AG08396 (cell line): ENCODE results near the gene MPV17L2.

ENCODE experiments used
- DNase-seq: peaks from one replicate; pipeline ENCODE4 v3.0.0; 2012; ENCODE audit warnings: low spot score, mixed read lengths

The MPV17L2 gene

GRCh38 chr19:18218600-18218999, 25.6 kb downstream of the MPV17L2 start:
- no peak for DNase-seq

GRCh38 chr19:18219911-18220631, 27.1 kb downstream of the MPV17L2 start:
- DNase-seq, result no peak

DNA sequence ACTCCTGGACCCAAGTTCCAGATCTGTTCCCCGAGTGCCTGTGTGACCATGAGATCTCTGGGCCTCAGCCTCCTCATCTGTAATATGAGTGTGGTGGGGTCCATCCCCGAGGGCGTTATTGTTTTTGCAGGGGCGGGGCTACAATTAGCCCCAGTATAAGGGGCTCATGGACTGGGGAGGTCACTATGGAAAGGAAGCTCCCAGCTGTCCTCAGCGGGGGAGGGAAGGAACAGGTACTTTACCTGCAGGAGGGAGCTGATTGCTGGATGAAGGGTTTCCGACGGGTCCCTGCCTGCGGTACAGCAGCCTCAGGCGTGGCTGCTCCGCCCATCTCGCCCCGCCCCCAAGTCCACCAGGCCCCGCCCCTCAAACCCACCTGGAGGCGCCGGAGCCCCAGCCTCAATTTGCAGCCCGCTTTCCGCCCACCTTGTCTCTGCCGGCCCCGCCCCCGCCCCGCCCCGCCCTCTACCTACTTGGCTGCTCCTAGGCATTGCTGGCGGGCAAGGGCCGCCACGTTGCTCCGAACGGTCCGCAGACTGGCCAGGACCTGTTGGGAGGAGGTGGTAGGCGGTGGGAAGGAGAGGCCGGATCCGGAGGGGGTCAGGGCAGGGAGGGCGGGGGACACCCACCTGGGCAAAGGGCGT, 27.7 kb downstream of the MPV17L2 start:
- no peak for DNase-seq

DNA sequence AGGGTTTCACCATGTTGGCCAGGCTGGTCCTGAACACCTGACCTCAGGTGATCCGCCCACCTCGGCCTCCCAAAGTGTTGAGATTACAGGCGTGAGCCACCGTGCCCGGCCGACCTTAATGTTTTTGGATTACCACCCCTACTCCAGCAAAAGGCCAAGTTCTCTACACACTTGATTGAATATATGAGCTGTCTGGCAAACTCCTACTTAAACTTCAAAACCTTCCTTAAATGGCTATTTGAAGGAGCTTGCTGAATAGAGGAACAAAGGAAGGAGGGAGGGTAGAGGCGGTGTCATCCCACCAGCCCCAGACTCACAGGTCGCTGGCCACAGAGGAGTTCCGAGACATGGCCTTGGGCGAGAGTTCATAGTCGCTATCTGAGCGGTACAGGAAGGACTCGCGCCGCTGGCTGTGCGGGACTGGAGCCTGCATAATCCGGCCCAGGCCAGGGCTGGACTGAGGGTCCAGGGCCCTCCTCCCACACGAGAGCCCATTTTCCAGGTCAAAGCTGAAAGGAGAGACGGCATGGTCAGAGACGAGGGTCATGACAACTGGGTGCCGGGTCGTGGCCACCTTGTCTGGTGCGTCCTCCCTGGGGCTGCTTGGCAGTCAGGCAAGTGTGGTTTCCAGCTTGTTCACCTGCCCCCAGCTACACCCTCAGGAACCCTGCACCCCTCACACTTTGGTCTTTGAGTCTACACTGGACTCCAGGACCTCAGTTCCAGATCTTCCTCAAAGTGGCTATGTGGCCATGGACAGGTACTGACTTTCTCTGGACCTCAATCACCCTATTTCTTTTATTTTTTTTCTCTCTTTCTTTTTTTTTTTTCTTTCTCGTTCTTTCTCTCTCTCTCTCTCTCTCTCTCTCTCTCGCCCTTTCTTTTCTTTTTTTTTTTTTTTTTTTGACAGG, 29.1 kb downstream of the MPV17L2 start:
- no peak for DNase-seq

- DNase-seq, result no peak
Observed at GRCh38 chr19:18223860-18224524, 31.0 kb downstream of the MPV17L2 start.

DNA sequence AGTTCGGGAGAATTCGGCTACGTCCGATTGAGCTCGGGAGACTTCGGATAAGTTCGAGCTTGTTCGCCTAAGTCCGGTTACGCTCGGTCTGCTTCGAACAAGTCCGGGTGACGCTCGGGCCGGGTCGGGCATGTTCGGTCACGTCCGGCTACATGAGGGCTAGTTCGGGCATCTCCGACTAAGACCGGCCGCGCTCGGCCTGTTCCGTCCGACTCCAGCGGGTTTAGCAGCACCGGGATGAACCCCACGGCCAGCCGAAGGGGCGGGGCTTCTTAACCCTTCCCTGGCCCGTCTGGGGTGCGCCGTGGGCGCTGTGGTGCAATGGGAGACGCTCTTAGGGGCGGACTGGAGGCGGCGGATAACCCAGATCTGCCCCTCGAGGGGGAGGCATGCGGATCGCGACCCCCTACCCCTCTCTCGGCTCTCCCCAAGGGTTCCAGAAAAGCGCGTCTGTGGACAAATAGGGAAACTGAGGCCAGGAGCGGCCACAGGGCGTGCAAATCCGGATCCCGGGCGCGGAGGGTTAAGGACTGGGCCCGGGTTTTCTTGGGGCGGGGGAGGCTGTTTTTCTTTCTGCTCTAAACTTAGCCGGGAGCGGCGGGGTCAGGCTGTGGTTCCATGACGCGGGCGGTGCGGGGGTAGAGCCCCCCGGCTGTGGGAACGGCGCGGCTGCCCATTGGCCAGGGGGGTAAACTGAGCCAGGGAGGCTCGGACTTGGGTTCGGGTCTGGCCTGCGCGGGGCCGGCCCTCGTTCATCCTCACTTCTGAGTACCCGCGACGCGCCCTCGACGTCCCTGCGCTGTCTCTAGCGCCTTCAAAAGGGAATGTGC, 31.7 kb downstream of the MPV17L2 start:
- DNase-seq, result peak; percentile 100

DNA sequence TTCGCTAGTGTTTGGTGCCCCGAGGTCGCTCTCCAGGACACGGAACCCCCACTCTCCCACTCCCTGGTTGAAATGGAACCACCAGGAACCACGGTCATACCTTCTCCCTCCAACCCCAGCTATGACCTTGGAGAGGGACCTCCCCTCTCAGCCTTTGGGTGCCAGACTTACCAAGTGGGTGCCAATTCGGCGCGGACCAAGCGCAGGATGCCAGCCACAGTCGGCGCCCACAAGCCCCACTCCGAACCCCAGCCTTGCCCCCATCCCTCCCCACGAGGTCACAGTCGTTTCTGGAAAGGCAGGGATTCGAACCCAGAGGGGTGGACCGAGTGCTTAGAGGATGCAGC, 32.3 kb downstream of the MPV17L2 start:
- no peak for DNase-seq

DNA sequence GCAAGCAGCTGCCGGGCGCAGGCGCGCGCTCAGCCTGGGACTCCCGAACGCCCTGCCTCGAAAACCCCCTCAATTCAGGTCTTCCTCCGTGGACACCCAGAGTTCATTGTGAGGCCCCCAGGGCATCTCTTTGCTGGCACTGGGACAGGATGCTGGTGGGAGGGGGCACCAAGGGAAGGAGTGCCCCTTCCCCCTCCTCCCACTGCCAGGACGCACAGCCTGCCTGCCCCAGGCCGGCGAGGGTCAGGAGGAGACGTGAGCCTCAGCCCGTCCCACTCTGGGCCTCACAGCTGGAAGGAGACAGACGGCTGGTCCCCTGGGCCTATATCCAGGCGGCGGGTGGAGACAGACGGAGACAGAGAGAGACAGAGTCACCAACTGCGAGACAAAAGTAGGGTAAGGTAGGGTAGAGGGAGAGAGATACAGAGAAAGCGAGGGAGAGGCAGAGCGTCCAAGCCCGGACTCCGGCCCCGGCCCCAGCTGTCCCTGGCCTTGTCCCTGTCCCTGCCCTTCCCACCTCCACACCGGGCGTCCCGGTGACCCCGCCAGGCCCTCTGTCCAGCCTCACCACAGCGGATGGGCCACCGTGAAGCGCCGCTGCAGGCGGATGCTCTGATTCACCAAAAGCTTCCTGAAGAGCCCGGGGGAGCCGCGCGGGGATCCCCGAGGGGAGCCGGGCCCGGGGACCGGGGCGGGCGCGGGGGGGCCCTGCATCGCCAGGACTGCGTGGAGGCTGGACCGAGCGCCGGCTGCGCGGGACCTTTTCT, 32.9 kb downstream of the MPV17L2 start, which contains the start of gene PDE4C:
Gene PDE4C (minus strand): TSS at position 737 of the 767 bp plus-strand sequence. CDS start 23 bp downstream, at position 714.
- no peak for DNase-seq

GRCh38 chr19:18226956-18227780, 34.1 kb downstream of the MPV17L2 start:
- no peak for DNase-seq

DNA sequence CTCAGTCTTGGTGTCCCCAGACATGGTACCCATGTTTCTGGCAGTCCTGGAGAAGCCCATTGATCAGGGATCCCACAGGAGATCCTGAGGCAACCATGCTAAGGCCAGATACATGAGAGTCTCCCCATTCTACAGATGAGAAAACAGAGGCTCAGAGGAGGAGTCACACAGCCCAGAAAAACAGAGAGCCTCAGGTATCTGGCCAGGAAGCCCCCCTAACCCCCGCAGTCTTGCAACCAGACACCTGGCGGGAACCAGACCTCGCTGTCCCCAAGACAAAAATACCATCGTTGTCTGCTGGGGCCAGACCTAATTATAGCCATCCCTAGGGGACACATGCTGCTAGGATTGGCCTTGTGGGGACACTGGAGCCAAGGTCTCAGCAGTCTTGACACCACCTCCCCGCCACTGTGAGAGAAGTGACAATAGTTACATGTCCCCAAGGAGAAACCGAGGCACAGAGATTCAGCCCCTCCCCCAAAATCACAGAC, 34.8 kb downstream of the MPV17L2 start:
- DNase-seq, result no peak

- no peak for DNase-seq
Observed at GRCh38 chr19:18229474-18229873, 36.5 kb downstream of the MPV17L2 start.

DNA sequence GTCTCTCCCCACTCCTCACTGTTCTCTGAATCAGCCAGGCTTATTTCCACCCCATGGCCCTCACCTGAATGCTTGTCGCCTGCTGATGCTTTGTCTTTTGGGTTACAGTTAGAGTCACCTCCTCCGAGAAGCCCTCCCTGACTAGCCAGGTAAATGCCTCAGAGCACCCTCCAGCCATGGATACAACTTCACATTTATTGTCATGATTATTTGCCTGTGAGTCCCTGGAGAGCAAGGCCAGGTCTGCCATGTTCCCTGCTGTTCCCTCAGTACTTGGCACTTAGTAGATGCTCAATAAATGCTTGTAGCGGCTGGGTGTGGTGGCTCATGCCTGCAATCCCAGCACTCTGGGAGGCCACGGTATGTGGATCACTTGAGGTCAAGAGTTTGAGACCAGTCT, 36.9 kb downstream of the MPV17L2 start:
- no peak for DNase-seq

GRCh38 chr19:18230941-18231734, 38.1 kb downstream of the MPV17L2 start:
- DNase-seq, result no peak

- no peak for DNase-seq
Observed at GRCh38 chr19:18231775-18232174, 38.8 kb downstream of the MPV17L2 start.

DNA sequence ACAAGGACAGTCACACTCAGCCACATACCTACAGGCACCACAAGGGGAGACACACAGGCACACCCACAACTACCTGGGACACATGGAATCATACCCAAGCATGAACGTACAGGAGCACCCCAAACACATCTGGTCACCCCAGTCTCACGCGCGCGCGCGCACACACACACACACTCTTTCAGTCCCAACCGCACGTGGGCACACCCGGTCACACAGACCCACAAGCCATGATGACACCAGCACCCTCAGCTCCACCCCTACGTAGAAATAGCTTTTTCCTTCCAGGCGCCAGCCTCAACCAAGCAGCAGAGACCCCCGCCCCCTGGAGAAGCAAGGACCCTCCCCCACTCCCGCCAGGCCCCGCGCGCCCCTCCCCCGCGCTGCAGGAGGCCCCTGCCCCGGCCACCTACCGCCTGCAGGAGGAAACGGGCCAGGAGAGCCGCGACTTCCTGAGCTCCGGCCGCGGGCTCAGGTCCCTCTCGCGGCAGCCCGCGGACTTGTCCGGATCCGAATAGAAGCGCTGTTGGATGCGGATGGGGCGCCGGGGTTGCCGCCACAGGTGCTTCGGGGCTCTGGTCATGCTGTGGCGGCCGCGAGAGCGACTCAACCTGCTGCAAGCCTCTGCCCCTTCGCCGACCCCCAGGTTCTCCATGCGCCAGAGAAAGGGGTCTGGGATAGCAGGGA, 39.7 kb downstream of the MPV17L2 start:
- DNase-seq, result no peak

- DNase-seq, result peak; percentile 76
Observed at GRCh38 chr19:18233224-18233825, 40.3 kb downstream of the MPV17L2 start.

- no peak for DNase-seq
Observed at GRCh38 chr19:18234194-18234593, 41.2 kb downstream of the MPV17L2 start.

DNA sequence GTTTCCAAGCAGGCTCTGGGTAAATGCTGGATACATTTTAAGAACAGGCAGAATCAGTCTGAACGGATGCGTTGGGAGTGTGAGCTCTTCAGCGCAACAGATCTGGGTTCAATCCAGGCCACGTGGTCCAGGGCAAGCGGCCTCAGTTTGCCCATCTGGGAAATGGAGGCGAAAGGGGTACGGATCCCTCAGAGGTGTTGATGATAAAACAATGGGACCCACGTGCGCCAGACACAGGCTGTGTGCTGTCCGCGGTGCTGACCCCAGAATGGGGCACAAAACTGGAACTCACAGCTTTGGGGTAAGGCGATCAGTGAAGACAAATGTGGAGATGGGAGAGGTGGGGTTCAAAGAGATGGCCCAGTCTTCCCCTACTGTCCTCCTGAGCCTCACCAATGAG, 46.3 kb downstream of the MPV17L2 start:
- DNase-seq, result no peak
